ENCODE results near the gene RIC8B. TPM values are rescaled to one million over a fixed set of nuclear protein-coding genes. Genes with fewer than 3 reads are reported as not detected.

The RIC8B gene
- total and polyA plus RNA-seq, 5 donors = 9.0 to 24.2 (median 20.4) TPM

GRCh38 chr12:106774808-106775524 lies 484 bp downstream of the RIC8B start:
- WGBS = 5% methylated on average over 29 of the region's 29 CpGs

GRCh38 chr12:106776897-106777296 lies 2.4 kb downstream of the RIC8B start:
- Histone ChIP-seq H3K9me3 (ENCODE audit: control insufficient read depth, low read length) (no peaks in the 10 kb centered on the region), H3K27ac (ENCODE audit: low read length) (no peak overlapping the region), H3K4me3 (ENCODE audit: low read length) (no peak overlapping the region), H3K27me3 (ENCODE audit: control insufficient read depth, insufficient read depth) (no peaks in the 10 kb centered on the region), H3K4me1 (ENCODE audit: control insufficient read depth, insufficient read depth, low read length) (peaks cover 3% of the 10 kb centered on the region)
- intact Hi-C loops (cut with DNase I) = no loop called here
- WGBS = 90% methylated on average over 5 of the region's 5 CpGs
- ATAC-seq (no peak), DNase-seq (no peak)

More at GRCh38 chr12:106774808-106775524, 484 bp downstream of the RIC8B start:
- ATAC-seq (no peak), DNase-seq (no peak)
- Histone ChIP-seq H3K4me1 (ENCODE audit: control insufficient read depth, insufficient read depth, low read length) (peaks cover 3% of the 10 kb centered on the region), H3K4me3 (ENCODE audit: low read length) (peak overlapping the region; percentile 79), H3K27ac (ENCODE audit: low read length) (peak overlapping the region; percentile 98), H3K9me3 (ENCODE audit: control insufficient read depth, low read length) (no peaks in the 10 kb centered on the region), H3K27me3 (ENCODE audit: control insufficient read depth, insufficient read depth) (no peaks in the 10 kb centered on the region)
- intact Hi-C loops (cut with DNase I) = no loop called here

DNA sequence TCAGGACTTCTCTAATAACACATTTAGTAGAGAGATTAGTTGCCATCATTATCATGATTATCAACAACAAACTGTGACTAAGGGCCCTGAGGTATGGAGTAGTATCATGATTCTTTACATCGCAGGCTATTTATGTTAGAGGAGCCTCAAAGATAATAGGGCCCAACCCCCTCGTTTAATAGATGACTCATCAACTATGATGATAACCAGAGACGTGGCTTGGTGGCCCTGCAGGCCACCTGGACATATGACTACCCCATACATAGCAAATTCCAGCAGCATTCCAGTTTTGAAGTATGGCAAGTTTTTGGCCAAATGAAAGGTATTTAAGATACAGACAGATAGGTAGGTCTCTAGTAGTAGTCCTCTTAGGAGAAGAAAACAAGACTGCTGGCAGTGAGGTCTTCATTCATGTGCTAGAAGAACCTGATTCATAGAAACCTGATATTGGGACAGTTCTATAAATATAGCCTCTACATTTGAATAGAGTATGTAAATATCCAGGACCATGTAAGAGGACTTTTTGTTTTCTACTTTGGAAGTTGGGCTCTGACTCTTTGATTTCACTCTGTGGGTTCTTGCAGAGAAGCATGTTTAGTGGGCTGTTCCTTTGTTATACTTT lies 5.6 kb downstream of the RIC8B start:
- Histone ChIP-seq H3K4me3 (ENCODE audit: low read length) (no peak overlapping the region), H3K27ac (ENCODE audit: low read length) (no peak overlapping the region), H3K27me3 (ENCODE audit: control insufficient read depth, insufficient read depth) (no peaks in the 10 kb centered on the region), H3K9me3 (ENCODE audit: control insufficient read depth, low read length) (no peaks in the 10 kb centered on the region), H3K4me1 (ENCODE audit: control insufficient read depth, insufficient read depth, low read length) (peaks cover 3% of the 10 kb centered on the region)
- ATAC-seq = no peak
- WGBS = 38% methylated on average over 3 of the region's 3 CpGs
- intact Hi-C loops (cut with DNase I) = no loop called here
- no peak for DNase-seq

- ATAC-seq = no peak
- H3K27me3 ChIP-seq (ENCODE audit: control insufficient read depth, insufficient read depth) = no peaks in the 10 kb centered on the region
- no peak overlapping the region for H3K4me3 ChIP-seq (ENCODE audit: low read length)
- no peak overlapping the region for H3K27ac ChIP-seq (ENCODE audit: low read length)
- no peaks in the 10 kb centered on the region for H3K4me1 ChIP-seq (ENCODE audit: control insufficient read depth, insufficient read depth, low read length)
- no peak for DNase-seq
- no peaks in the 10 kb centered on the region for H3K9me3 ChIP-seq (ENCODE audit: control insufficient read depth, low read length)
- WGBS = 73% methylated on average over 1 of the region's 1 CpG
- intact Hi-C loops (cut with DNase I) = no loop called here
Observed at GRCh38 chr12:106782619-106783018, 8.1 kb downstream of the RIC8B start.

- no peak overlapping the region for H3K4me3 ChIP-seq (ENCODE audit: low read length)
- ATAC-seq = no peak
- no peak for DNase-seq
- no peaks in the 10 kb centered on the region for H3K4me1 ChIP-seq (ENCODE audit: control insufficient read depth, insufficient read depth, low read length)
- H3K27me3 ChIP-seq (ENCODE audit: control insufficient read depth, insufficient read depth) = no peaks in the 10 kb centered on the region
- WGBS = 83% methylated on average over 5 of the region's 5 CpGs
- intact Hi-C loops (cut with DNase I) = no loop called here
- no peaks in the 10 kb centered on the region for H3K9me3 ChIP-seq (ENCODE audit: control insufficient read depth, low read length)
- H3K27ac ChIP-seq (ENCODE audit: low read length) = no peak overlapping the region
Observed at GRCh38 chr12:106783515-106783914, 9.0 kb downstream of the RIC8B start.

DNA sequence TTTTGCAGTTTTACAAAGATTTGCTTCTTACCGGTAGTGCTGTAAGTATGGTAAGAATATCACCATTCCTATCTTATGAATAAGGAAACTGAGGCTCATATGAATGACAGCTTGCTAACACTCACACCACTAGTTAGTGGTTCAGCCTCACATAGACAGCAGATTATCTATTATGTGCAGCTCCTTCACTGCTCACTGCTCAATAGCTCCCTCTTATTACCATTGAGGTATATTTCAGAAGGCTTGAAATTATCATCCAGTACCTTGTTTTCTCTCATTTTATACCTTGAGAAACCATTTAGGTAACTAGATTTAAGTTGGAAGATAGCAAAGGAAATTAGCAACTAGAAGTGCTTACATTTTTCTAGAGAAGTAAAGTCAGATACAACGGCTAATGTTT lies 15.5 kb downstream of the RIC8B start:
- H3K4me3 ChIP-seq (ENCODE audit: low read length) = no peak overlapping the region
- H3K27me3 ChIP-seq (ENCODE audit: control insufficient read depth, insufficient read depth) = no peaks in the 10 kb centered on the region
- intact Hi-C loops (cut with DNase I) = no loop called here
- H3K27ac ChIP-seq (ENCODE audit: low read length) = no peak overlapping the region
- ATAC-seq = no peak
- H3K9me3 ChIP-seq (ENCODE audit: control insufficient read depth, low read length) = no peaks in the 10 kb centered on the region
- WGBS = 97% methylated on average over 2 of the region's 2 CpGs
- no peak for DNase-seq
- H3K4me1 ChIP-seq (ENCODE audit: control insufficient read depth, insufficient read depth, low read length) = no peaks in the 10 kb centered on the region

DNA sequence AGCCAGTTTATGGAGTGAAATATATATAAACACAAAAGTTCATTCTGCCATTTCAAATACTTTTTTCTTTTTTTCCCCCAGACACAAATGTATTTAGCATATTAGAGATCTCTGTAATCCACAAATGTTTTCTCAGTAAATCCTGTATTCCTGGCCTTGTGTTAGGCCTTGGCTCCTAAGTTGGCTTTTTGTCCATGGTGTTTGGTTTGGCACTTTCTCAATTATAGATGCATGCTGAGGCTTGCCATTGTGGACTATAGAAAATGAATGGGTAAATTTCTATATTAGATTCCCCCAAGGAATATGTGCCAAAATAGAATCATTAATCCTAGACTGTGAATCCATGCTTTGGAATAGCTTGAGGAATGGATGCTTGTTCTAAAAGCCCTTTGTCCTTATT lies 17.0 kb downstream of the RIC8B start:
- Histone ChIP-seq H3K27me3 (ENCODE audit: control insufficient read depth, insufficient read depth) (no peaks in the 10 kb centered on the region), H3K4me1 (ENCODE audit: control insufficient read depth, insufficient read depth, low read length) (no peaks in the 10 kb centered on the region), H3K4me3 (ENCODE audit: low read length) (no peak overlapping the region), H3K9me3 (ENCODE audit: control insufficient read depth, low read length) (no peaks in the 10 kb centered on the region), H3K27ac (ENCODE audit: low read length) (no peak overlapping the region)
- intact Hi-C loops (cut with DNase I) = no loop called here
- no peak for DNase-seq
- no peak for ATAC-seq

GRCh38 chr12:106794369-106794768 lies 19.9 kb downstream of the RIC8B start:
- DNase-seq = no peak
- 88% methylated on average over 1 of the region's 1 CpG for WGBS
- no peak for ATAC-seq
- Histone ChIP-seq H3K27ac (ENCODE audit: low read length) (no peak overlapping the region), H3K9me3 (ENCODE audit: control insufficient read depth, low read length) (no peaks in the 10 kb centered on the region), H3K27me3 (ENCODE audit: control insufficient read depth, insufficient read depth) (no peaks in the 10 kb centered on the region), H3K4me3 (ENCODE audit: low read length) (no peak overlapping the region), H3K4me1 (ENCODE audit: control insufficient read depth, insufficient read depth, low read length) (no peaks in the 10 kb centered on the region)
- intact Hi-C loops (cut with DNase I) = no loop called here

GRCh38 chr12:106801167-106801708 lies 26.8 kb downstream of the RIC8B start:
- Histone ChIP-seq H3K27me3 (ENCODE audit: control insufficient read depth, insufficient read depth) (no peaks in the 10 kb centered on the region), H3K27ac (ENCODE audit: low read length) (no peak overlapping the region), H3K9me3 (ENCODE audit: control insufficient read depth, low read length) (no peaks in the 10 kb centered on the region), H3K4me1 (ENCODE audit: control insufficient read depth, insufficient read depth, low read length) (peaks cover 2% of the 10 kb centered on the region), H3K4me3 (ENCODE audit: low read length) (no peak overlapping the region)
- 31% methylated on average over 1 of the region's 1 CpG for WGBS
- ATAC-seq (no peak), DNase-seq (no peak)
- intact Hi-C loops (cut with DNase I) = no loop called here

GRCh38 chr12:106801830-106802533 lies 27.5 kb downstream of the RIC8B start:
- Histone ChIP-seq H3K9me3 (ENCODE audit: control insufficient read depth, low read length) (no peaks in the 10 kb centered on the region), H3K4me1 (ENCODE audit: control insufficient read depth, insufficient read depth, low read length) (peaks cover 2% of the 10 kb centered on the region), H3K4me3 (ENCODE audit: low read length) (no peak overlapping the region), H3K27ac (ENCODE audit: low read length) (no peak overlapping the region), H3K27me3 (ENCODE audit: control insufficient read depth, insufficient read depth) (no peaks in the 10 kb centered on the region)
- 67% methylated on average over 4 of the region's 4 CpGs for WGBS
- DNase-seq (peak in 1 of 3 donors; percentile 15), ATAC-seq (peak; percentile 31 to 50)
- intact Hi-C loops (cut with DNase I) = no loop called here

DNA sequence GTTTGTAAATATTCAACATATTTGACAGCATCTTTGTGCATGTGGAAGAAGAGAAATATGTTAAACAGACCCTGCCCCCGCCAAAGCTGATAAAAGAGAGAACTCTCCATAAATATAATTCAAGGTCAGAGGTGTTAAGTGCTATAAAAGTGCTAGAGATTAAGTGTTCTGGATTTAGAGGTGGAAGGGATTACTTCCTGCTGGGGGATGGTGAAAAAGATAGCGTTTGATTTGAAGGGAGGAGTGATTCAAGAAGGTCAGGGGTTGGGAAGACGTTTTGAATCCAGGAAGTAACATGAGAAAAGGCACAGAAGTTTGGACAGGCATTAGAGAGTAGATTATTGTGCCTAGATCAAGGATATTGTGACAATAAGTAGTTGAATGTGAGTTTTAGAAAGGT lies 30.2 kb downstream of the RIC8B start:
- Histone ChIP-seq H3K4me1 (ENCODE audit: control insufficient read depth, insufficient read depth, low read length) (peaks cover 2% of the 10 kb centered on the region), H3K4me3 (ENCODE audit: low read length) (no peak overlapping the region), H3K9me3 (ENCODE audit: control insufficient read depth, low read length) (no peaks in the 10 kb centered on the region), H3K27ac (ENCODE audit: low read length) (no peak overlapping the region), H3K27me3 (ENCODE audit: control insufficient read depth, insufficient read depth) (no peaks in the 10 kb centered on the region)
- intact Hi-C loops (cut with DNase I) = no loop called here
- ATAC-seq (no peak), DNase-seq (no peak)
- 31% methylated on average over 3 of the region's 3 CpGs for WGBS
